Left forelimb (tissue), 1 donor: ENCODE measurements around the gene PRKG1.

Source experiments
- DNase-seq: peaks from one replicate; pipeline ENCODE4 v3.0.0-alpha.2; 2018; ENCODE audit warnings: low spot score

The PRKG1 gene

DNA sequence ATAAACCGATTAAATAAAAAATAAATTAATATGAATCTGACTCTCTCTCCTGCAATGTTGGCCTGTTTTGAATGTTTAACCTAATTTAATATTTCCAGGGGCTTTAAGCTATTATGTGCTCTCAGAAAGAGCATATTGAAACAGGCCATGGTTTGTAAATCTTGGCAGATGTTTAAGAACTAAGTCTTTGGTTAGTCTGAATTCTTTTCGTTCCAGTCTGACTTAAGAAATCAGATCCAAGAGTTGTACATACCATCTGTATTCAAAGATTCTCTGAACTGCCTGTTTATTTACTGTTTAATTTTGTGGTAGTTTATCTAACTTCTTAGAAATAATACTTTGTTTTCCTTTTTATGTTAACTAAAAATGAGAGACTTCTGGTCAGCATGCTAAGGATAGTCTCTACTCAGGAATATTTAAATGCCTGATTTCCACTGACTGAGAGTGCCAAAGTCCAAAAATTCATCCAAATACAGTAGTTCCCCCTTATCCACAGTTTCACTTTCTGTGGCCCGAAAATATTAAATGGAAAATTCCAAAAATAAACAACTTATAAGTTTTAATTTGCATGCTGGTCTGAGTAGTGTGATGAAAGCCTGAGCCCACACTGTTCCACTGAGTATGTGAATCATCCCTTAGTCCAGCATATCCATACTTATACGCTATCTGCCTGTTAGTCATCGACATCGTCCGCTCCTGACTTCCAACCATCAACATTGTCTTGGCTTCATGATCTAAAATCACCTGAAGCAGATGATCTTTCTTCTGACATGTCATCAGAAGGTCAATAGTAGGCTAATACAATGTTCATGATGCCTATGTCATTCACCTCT is 863.2 kb downstream of the PRKG1 start:
- no peak for DNase-seq

DNA sequence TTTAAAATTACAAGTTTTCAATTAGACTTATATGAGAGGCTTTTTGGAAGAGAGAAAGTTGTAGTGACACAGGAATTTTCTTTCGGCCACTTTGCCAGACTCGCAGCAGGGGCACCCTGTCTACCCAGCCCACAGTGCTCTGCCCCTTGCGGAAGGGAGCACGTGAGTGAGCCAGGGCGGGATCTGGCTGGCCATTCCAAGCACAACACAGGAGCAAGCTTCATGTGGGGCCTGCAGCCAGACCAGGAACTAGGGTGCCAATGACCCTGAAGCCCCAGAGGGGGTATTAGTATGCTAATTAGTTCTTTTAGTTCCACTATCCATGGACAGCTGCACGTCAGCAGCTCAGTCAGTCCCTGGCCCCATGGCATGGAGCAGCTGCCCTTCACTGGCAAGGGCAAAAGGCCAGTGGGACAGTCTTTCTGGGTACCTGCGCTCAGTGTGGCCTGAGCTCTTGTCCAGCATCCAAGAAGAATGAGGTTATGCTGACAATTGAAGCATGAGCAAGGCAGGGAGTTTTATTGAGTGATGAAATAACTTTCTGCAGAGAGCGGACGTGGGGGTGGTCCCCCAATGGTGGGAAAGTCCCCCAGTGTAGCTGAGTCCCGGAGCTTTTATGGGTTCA is 876.2 kb downstream of the PRKG1 start:
- no peak for DNase-seq

- DNase-seq = no peak
These were observed 876.8 kb downstream of the PRKG1 start for GRCh38 chr10:51950996-51951555.

GRCh38 chr10:51951601-51952000 is 877.3 kb downstream of the PRKG1 start:
- DNase-seq = no peak

DNA sequence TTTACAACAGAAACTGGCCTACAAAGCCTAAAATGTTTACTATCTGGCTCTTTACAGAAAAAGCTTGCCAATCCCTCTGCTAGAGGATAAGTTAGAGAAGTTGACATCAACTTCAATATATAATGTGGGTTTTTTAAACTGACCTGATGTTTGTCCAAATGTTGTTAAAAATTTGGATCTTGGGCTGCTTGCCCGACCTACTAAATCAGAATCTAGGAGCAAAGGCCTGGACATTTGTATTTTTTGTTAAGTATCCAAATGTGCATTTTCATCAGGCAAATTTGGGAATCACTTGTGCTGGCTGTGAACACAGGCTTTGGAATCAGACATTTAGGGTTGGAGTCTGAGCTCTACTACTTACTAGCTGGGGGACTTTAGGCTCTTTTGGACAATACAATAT is 877.8 kb downstream of the PRKG1 start:
- DNase-seq = no peak

- DNase-seq = no peak
These were observed 881.4 kb downstream of the PRKG1 start for GRCh38 chr10:51955696-51956095.

DNA sequence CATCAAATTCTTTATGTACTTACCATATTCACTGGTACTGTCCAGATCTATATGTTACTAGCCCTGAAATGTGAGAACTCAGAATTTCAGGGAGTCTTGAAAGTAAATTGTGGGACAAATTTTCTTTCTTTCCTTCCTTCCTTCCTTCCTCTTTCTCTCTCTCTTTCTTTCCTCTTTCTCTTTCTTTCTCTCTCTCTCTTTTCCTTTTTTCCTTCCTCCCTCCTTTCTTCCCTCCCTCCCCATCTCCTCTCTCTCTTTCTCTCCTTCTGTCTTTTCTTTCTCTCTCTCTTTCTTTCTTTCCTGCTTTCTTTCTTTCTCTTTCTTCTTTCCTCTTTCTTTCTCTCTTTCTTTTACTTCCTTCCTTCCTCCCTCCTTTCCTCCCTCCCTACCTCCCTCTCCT is 882.5 kb downstream of the PRKG1 start:
- no peak for DNase-seq

DNA sequence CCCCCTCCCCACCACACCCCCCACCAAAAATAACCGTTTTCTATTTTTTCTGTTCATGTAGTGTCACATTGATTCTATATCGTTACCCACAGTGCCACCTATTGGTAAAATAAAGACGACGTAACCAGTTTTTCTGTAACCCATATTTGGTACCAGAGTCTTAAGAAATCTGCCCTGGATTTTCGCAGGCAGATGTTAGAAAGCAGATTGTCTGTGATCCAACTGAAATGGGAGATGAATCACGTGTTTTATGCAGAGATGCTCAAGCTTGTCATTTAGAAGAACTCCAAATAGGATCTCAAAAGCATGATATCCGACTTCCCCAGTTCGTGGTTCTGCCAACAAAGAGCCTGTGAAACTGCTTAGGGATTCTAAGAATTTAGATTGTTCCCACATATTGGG is 886.2 kb downstream of the PRKG1 start:
- DNase-seq = no peak

DNA sequence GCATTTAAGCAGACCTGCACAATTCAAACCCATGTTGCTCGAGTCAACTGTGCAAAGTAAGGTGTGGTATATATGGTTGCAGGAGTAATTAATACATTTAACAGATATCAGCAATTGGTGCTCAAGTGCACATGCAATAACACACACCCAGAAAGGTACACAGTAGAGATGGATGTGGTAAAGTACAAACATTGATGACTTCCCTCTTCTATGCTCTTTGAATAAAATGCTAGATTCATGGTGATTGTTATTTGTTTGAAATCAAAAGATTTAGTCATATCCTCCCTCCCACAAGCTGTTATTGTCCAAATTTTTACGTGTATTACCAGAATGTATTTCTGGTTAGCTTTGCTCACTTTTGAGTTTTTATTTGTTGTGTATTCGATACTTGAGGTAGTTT is 887.1 kb downstream of the PRKG1 start:
- DNase-seq = no peak

- no peak for DNase-seq
These were observed 890.3 kb downstream of the PRKG1 start for GRCh38 chr10:51964630-51965029.

GRCh38 chr10:51965451-51965850 is 891.2 kb downstream of the PRKG1 start:
- DNase-seq = no peak

DNA sequence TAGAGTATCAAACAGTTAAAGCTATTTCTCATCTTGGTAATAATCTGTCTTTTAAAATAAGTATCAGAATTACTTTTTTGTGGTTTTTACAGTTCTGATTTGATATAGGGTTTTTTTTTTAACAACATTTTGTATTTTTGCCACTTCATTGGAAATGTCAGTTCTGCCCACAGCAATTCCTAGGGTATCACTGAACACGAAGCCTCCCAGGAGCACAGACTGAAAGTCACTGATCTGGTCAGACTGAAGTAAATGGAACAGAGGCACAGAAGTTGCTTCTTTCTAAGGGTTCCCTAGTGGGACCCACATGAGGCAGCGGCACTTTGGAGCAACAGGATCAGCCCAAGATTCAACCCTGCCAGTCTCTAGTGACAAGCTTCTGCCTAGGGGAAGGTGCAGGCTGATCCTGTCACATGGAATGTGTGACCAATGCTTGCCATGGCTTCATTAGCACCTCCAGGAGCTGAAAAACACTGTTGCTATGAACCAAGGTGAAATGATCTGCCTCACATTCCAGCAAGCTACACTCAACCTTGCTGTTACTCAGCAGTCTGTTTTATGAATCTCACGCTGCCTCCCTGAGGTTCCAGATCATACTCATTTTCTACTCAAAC is 898.6 kb downstream of the PRKG1 start:
- no peak for DNase-seq

DNA sequence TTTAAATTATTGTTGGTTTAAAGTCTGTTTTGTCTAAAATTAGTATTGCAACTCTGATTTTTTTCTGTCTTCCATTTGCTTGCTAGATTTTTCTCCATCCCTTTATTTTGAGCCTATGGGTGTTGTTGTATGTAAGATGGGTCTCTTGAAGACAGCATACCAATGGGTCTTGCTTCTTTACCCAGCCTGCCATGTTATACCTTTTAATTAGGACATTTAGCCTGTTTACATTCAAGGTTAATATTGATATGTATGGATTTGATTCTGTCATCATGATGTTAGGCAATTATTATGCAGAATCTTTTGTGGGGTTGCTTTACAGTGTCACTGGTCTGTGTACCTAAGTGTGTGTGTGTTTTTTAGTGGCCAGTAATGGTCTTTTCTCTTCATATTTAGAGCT is 906.5 kb downstream of the PRKG1 start:
- no peak for DNase-seq

- no peak for DNase-seq
These were observed 907.4 kb downstream of the PRKG1 start for GRCh38 chr10:51981731-51982130.

DNA sequence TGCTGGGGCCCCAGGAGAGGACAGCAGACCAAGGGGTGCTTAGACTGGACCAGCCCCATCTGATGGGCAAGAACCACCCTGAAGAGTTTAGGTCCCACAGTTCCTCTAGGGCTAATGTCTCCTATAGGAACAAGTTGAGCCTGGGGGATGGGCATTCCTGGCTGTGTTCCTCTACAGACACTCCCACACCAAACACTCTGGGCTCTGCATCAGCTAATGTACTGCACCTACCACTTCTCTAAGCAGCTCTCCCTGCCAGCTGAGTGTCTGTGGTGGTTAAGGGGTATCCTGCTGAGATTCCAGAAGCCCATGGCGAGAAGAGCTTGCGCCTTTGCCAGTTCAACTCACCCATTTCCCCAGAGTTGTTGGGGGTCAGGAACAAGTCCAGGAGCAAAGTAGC is 909.2 kb downstream of the PRKG1 start:
- DNase-seq = no peak

- no peak for DNase-seq
These were observed 911.0 kb downstream of the PRKG1 start for GRCh38 chr10:51985336-51985735.

GRCh38 chr10:51986516-51986915 is 912.2 kb downstream of the PRKG1 start:
- no peak for DNase-seq

DNA sequence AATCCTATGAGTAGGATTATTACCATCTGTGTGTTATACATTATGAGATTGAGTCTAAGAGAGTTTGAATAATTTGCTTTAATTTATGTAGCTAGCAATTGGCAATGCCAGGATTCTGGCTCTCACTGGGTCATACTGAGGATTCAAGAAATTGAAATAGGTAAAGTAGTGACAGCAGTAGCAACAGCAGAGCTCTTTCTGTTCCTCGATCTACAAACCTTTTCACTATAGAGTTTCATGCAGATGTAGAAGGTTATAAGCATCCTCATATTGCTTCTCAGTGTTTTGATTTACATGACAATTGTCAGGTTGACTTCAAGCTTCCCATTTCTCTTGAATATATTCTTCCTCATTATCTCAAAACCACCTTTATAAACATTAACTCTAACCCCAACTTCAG is 919.2 kb downstream of the PRKG1 start:
- DNase-seq = no peak

- no peak for DNase-seq
These were observed 924.8 kb downstream of the PRKG1 start for GRCh38 chr10:51999096-51999495.

GRCh38 chr10:52004342-52004949 is 930.2 kb downstream of the PRKG1 start:
- DNase-seq = no peak

DNA sequence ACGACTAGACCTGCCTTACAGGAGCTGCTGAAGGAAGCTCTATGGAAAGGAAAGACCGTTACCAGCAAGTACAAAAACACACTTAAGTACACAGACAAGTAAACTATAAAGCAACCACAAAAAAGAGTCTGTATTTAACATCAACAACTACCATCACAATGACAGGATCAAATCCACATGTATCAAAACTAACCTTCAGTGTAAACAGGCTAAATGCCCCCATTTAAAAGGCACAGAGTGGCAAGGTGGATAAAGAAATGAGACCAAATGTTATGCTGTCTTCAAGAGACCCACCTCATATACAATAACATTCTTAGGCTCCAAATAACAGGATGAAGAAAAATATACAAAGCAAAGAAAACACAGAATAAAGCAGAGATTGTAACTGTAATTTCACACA is 932.8 kb downstream of the PRKG1 start:
- DNase-seq = no peak

DNA sequence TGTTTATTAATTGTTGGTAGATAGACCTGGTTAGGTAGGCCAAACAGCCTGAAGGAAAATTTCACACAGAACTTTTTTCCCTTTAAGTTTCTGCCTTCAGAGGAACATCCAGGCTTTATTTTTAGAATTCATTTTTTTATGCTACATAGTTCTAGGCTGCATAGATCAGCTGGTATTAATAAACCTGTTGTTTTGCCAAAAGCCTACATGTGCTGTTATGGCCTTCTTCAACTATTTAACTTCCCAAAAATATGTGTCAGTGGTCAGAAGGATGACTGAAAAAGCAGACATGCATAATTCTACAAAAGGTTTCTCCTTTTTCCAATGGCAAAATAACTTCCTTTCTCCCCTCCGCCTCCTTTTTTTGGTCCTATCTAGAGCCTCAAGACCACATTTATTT is 936.8 kb downstream of the PRKG1 start:
- no peak for DNase-seq
